GM03348 (cell line): ENCODE results near the gene CLN3.
"Not testable (repeated sequence)": the region's sequence is repeated elsewhere in the genome, so short reads cannot be mapped to it uniquely, and the experiment has no call there.

Experiments used
- DNase-seq: peaks from one replicate; pipeline ENCODE4 v3.0.0; 2012; ENCODE audit warnings: low spot score

The CLN3 gene

DNA sequence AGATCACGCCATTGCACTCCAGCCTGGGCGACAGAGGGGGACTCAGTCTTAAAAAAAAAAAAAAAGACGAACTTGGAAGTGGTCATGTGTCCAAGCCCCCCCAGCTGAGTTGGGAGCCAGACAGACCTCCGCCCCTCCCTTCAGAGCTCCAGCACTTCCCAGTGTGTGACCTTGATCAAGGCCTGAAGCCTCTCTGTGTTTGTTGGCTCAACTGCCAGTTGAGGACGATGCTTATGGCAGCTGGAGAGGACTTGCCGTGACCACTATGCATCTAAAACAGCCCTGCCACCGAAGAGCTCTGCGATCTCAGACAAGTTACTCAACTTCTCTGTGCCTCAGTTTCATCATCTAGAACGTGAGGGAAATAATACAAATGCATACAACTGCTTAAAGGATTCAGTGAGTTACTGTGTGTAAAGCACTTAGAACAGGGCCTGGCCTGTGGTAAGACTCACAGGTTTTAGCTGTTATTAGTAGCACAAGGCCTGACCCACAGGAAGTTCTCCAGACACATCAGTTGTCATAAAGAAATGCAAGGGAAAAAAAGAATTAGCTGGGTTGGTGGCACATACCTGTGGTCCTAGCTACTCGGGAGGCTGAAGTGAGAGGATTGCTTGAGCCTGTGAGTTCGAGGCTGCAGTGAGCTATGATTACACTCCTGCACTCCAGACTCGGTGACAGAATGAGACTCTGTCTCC is 21.8 kb upstream of the CLN3 start:
- no peak for DNase-seq

DNA sequence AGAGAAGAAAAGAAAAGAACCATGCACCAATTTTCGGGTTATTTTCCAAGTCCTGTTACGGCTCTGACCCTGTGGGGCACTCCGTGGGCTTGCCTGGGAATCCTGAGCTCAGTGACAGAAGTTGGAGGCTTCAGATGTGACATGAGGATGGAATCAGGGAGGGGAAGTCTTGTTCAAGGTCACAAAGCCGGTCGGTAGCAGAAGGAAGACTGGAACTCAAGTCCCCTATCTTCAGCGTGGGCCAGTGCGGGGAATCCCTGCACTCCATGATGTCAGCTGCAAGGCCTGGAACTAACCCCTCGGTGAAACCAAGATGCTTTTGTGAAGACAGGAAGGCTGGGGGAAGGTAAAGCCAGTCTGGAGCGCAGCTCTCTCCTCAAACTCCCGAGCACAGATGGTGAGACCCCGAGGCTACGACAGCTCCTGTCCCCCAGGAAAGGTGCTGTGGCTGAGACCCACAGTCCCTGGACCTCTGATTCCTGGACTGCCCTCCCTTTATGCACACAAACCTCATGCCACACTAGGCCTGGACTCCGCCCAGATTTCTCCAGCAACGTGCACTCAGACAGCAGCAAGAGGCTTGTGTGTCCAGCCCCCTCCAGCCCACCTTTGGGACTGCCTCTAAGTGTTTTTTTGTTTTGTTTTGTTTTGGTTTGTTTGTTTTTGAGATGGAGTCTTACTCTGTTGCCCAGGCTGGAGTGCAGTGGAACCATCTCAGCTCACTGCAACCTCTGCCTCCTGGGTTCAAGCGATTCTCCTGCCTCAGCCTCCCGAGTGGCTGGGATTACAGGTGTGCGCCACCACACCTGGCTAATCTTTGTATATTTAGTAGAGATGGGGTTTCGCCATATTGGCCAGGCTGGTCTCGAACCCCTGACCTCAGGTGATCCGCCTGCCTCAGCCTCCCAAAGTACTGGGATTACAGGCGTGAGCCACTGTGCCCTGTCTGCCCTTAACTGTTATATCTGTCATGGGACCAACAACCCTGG is 20.2 kb upstream of the CLN3 start:
- no peak for DNase-seq

DNA sequence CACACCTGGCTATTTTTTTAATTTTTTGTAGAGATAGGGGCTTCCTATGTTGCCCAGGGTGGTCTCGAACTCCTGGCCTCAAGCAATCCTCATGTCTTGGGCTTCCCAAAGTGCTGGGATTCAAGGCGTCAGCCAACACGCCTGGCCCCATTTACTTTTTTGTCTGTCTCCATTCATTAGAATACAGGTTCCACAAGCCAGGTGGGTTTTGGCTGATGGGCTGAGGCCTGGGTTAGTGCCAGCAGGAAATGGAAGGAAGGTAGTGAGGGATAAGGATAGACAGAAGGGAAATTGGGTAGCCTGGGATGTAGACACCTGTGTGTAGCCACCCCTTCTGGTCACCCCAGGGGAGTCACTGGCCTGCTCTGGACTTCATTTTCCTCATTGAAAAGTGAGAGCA is 19.2 kb upstream of the CLN3 start:
- DNase-seq, result no peak

DNA sequence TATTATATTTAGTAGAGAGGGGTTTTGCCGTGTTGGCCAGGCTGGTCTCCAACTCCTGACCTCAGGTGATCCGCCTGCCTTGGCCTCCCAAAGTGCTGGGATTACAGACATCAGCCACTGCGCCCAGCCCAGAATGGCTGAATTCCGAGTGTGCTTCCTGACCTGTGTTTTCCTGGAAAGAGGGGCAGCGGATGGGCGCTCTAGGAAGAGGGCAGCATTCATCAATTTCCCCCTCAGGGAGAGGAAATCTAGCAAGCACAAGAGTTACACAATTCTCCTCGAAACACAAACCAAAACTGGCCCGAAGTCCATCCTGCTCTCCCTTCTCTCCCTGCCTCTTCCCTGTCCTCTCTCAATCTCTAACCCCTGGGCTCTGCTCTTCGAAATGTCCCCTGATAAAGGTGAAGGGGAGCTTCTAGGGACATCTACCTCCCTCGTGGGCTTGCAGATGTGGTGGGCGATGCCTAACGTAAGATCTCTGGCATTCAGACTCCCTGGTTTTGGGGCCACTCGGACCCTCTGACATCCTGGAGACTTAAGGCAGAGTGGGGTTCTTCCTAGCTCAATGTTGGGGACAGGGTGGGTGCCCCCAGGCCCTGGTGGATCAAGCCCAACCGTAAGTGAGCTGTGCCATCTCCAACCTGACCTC is 13.7 kb upstream of the CLN3 start:
- no peak for DNase-seq

DNA sequence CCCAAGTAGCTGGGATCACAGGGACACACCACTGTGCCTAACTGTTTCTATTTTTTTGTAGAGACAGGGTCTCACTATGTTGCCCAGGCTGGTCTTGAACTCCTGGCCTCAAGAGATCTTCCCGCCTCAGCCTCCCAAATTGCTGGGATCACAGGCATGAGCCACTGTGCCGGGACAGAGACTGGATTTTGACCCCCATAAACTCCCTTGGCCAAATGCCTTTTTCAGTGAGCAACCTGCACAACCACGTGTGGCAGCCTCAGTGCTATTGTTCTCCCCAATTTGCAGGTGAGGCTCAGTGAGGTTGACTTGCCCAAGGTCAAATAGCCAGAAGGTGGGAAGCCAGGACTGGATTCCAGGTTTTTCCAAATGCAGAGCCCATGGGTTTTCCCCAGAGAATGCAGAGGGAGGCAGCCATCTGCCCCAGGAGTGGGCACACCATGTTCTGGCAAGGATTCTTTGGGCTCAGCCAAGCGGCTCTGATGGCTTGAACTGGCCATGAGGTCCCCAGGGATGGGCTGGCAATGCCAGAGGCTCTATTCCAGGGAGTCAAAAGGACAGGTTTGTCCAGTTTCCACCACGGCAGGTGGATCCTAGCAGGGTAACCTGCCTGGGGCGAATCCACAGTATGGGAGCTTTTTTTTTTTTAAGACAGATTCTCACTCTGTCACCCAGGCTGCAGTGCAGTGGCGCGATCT is 13.0 kb upstream of the CLN3 start:
- DNase-seq, result no peak

DNA sequence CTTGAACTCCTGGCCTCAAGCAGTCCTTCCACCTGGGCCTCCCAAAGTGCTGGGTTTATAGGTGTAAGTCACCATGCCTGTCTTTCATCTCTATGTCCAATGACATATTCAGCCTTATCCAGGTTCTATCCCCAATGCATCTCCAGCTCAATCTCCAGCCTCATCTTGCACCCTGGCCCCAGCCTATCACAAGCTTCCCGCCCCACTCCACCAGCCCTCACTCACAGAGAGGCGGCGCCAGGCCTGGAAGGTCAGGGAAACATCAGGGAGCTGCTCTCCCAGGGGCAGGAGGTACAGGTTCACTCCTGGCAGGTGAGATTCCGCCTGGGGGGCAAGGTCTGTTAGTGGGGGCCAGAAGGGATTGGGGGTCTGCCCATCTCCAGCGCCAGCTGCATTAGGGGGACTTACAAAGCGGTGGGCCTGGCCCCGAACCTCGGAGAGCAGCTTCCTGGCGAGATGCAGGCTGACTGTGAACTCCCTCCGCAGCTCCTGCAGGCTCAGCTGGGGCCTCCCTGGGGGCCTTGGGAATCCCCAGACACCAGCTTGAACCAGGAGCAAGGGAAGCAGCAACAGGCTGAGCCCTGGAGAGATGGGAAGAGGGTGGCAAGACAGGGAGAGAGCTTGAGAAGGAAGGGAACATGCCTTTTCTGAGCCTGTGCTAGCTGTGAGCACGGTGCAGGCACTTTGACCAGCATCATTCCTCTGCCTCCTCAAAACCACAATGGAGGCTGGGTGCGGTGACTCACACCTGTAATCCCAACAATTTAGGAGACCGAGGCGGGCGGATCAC is 11.8 kb upstream of the CLN3 start:
- DNase-seq, result no peak

DNA sequence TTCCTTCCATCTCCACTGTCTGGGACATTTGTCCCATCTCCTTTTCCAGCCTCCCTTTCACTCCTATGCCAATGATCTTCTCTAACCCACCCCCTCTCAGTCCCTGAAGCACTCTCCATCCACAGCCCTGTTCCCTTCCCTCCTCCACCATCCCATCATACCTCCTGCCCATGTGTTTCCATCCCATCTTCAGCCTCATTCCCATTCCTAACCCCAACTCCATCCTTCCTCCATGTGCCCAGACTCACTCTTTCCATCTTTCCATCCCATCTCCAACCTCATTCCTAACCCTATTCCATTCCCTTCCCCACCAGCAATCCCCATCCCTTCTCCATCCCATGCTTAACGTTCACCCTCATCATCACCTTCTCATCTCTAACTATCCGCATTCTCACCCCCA is 10.4 kb upstream of the CLN3 start:
- DNase-seq, result no peak

DNA sequence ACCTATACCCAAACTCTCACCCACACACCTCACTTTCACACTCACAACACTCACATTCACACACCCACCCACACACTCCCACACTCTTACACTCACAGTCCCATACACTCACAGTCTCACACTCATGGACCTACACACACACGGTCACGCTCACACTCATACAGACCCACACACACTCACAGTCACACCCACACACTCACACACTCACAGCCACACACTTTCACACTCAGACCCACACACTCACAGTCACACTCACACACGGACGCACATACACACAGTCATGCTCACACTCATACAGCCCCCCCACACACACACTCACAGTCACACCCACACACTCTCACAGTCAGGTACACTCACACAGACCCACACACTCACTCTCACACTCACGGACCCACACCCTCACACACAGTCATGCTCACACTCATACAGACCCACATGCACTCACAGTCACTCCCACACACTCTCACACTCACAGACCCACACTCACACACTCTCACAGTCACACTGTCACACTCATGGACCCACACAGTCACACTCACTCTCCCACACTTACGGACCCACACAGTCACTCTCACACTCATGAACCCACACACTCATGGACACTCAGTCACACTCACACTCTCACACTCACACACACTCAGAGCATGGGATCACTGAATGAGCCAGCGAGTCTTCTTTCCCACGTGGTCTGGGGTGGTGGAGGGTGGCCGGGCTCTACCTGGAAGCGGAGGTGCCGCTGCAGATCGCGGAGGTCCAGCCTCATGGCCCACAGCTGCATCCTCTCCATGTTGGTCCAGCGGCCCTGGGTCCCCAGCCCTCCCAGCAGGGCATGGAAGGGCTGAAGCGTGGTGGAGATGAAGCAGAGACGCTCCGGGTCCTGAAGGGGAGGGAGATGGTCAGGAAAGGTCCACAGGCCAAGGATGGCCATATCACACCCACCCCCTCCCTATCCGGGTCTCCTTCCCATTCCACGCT is 9.7 kb upstream of the CLN3 start:
- no peak for DNase-seq

DNA sequence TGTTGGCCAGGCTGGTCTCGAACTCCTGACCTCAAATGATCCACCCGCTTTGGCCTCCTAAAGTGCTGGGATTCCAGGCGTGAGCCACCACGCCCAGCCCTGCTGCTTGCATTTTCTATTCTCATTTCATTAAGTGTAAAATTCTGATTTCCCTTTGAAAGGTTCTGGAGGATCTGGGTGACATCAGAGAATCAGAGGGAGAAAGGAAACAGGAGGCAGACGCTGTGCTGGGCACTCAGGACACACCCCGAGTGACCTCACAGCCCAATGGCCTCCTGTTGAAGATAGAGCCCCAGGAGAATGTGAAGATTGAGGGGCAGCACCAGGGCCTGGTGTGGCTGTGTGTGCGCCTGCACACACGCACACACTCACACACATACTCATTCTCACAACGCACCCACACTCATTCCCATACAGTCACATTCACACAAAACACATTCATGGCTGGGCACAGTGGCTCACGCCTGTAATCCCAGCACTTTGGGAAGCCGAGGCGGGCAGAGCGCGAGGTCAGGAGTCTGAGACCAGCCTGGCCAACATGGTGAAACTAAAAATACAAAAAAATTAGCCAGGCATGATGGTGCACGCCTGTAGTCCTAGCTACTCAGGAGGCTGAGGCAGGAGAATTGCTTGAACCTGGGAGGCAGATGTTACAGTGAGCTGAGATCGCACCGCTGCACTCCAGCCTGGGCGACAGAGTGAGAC is 8.8 kb upstream of the CLN3 start:
- DNase-seq, result not testable (repeated sequence)

DNA sequence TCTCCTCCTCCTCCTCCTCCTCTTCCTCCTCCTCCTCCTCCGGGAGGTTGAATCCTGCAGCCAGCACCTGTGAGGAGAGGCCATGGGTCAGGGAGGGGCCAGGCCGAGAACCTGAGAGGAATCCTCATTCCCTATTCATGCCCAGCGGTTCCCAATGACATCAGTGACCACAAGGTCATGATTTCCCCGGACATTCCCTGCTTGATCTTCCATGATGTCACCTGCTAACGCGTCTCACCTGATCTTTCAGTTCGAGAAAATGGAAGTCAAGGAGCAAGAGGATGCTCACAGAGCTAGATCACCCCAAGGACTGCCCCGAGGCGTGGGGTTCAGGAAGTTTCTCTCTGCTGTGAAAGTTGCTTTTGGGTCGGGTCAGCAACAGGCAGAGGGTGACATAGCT is 8.0 kb upstream of the CLN3 start:
- DNase-seq, result no peak

DNA sequence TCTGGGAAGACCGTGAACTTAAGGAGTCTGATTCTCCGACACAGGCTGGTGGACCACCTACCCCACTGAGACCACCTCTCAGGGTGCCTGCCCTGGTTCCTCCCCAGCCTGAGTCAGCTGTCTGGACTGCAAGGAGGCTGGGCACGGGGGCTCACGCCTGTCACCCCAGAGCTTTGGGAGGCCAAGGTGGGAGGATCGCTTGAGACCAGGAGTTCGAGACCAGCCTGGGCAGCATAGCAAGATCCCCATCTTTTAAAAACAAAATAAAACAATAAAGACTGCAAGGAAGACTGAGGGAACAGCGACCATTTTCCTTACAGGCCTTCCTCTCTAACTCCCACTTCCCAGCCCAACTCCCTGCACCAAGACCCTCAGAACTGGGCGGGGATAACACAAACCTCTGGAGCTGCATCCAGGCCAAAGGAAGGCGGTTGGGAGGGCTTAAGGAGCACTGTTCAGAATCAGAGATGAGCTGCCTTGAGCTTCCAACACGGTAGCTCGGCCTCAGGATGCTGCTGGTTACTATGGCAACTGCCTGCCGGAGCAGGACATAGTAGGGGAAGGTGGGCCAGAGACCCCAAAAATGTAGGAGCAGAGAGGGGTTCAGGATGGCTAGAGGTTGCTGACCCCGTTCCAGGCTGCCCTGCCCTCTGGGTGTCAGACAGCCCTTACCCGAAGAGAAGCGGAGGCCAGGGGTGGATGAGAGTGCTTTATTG is 7.0 kb upstream of the CLN3 start:
- DNase-seq, result no peak

DNA sequence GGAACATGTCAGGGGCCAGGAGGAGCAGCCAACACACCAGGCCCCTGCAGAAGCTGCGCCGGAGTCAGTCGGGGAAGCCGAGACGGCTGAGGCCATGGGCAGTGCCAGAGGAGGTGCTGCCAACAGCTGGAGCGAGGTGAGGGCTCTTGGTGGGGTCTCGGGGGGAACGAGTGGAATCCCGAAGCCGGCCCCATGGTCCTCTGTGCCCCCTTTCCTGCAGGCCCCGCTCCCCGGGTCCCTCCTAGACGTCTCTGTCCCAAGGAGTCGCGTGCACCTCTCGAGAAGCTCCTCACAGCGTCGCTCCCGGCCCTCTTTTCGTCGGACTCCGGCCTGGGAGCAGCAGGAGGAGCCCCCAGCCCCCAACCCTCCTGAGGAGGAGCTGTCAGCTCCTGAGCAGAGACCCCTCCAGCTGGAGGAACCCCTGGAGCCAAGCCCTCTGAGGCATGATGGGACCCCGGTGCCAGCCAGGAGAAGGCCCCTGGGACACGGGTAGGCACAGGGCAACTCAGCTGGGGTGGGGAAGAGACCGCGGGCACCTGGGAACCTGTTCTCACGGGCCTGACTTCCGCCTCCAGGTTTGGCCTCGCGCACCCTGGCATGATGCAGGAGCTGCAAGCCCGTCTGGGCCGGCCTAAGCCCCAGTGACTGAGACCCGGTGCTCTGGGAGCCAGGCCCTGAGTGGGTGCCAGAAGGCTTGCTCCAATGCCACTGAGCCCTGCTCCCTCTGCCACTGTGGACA is 6.2 kb upstream of the CLN3 start:
- no peak for DNase-seq

DNA sequence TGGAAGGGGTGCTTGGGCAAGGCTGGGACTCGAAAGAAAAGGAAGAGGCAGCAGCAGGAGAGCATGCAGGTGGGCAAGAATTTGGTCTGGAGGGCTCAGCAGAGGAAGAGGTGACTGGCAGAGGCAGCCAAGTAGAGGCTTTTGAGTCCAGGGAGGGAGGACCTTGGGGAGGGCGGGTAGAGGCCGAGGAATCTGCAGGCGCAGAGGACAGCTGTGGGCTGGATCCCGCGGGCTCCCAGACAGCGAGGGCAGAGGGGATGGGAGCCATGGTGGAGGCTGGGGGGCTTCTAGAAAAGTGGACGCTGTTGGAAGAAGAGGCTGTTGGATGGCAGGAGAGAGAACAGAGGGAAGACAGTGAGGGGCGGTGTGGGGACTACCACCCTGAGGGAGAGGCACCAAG is 5.5 kb upstream of the CLN3 start:
- no peak for DNase-seq

DNA sequence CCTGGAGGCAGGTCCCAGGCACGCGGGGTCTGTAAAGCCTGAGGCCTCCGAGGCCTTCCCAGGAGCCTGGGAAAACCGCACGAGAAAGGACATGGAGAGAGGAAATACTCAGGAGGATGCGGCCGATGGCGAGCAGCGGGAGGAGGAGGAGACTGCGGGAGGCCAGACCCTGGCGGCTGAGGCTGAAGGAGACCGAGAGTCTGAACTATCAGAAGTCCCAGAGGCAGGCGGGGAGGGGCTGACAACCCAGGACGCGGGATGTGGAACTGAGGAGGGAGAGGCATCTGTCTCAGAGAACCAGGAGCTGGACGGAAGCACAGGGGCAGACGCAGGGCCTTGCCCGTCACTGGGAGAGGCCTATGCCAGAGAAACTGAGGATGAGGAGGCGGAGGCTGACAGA is 5.0 kb upstream of the CLN3 start:
- no peak for DNase-seq

DNA sequence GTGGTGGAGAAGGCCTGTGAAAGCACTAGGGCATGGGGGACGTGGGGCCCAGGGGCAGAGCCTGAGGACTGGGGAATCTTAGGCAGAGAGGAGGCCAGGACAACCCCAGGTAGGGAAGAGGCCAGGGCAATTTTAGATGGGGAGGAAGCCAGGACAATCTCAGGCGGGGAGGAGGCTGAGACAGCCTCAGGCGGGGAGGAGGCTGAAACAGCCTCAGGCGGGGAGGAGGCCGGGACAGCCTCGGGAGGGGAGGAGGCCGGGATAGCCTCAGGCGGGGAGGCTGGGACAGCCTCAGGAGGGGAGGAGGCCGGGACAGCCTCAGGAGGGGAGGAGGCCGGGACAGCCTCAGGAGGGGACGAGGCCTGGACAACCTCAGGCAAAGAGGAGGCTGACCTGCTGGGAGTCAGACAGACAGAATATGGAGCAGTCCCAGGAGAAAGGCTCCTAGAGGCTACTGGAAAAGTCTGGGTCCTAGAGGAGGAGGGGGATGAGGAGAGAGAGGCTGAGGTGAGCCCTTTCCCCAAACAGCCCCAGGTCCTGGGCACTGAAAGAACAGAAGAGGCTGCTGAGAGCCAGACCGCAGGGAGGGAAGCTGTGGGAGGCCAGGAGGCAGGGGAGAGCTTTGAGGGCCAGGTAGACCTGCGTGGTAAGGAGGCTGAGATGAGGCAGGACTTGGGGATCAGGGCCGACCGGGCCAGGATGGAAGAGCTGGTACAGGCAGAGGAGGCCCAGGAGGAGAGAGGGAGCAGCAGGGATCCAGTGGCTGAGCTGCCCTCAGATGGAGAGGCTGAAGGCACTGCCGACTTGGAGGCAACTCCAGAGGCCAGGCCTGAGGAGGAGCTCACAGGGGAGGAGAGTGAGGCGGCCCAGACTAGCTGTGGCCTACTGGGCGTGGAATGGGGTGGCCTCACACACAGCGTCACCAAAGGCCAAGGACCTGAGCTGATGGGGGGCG is 4.2 kb upstream of the CLN3 start:
- no peak for DNase-seq

DNA sequence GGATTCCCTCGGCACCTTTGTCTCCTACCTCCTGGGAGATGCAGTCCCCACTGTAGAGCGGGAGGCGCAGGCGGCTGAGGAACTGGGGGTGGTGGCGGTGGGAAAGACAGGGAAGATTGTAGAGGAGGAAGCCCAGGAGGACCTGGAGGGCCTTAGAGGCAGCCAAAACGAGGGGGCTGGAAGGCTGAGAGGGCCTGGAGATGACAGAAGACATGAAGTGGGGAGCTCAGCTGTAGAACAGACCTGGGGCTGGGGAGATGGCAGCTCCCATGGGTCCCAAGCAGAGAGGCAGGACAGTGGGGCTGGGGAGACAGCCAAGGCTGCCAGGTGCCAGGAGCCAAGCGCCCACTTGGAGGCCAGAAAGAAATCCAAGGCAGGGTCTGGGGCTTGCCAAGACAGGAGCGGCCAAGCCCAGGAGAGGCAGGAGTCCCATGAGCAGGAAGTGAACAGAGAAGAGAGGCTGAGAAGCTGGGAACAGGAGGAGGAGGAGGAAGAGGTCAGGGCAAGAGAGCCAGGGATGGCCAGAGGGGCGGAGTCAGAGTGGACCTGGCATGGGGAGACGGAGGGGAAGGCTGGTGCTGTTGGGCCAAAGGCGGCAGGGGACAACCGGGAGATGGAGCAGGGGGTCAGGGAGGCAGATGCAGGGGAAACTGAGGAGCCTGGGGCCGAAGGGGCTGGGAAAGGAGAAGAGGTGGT is 3.4 kb upstream of the CLN3 start:
- DNase-seq, result no peak
